GM19238 (cell line): ENCODE results near the gene SDK2.

Source experiments
- DNase-seq: peaks from one replicate; pipeline ENCODE4 v3.0.0; 2011; ENCODE audit warnings: low spot score; ENCODE audit not compliant: insufficient read length

The SDK2 gene

GRCh38 chr17:73396431-73397277 is 247.6 kb downstream of the SDK2 start:
- no peak for DNase-seq

GRCh38 chr17:73394512-73395450 is 249.5 kb downstream of the SDK2 start:
- no peak for DNase-seq

- no peak for DNase-seq
Observed at GRCh38 chr17:73393962-73394361, 250.3 kb downstream of the SDK2 start.

GRCh38 chr17:73393381-73393780 is 250.9 kb downstream of the SDK2 start:
- no peak for DNase-seq

DNA sequence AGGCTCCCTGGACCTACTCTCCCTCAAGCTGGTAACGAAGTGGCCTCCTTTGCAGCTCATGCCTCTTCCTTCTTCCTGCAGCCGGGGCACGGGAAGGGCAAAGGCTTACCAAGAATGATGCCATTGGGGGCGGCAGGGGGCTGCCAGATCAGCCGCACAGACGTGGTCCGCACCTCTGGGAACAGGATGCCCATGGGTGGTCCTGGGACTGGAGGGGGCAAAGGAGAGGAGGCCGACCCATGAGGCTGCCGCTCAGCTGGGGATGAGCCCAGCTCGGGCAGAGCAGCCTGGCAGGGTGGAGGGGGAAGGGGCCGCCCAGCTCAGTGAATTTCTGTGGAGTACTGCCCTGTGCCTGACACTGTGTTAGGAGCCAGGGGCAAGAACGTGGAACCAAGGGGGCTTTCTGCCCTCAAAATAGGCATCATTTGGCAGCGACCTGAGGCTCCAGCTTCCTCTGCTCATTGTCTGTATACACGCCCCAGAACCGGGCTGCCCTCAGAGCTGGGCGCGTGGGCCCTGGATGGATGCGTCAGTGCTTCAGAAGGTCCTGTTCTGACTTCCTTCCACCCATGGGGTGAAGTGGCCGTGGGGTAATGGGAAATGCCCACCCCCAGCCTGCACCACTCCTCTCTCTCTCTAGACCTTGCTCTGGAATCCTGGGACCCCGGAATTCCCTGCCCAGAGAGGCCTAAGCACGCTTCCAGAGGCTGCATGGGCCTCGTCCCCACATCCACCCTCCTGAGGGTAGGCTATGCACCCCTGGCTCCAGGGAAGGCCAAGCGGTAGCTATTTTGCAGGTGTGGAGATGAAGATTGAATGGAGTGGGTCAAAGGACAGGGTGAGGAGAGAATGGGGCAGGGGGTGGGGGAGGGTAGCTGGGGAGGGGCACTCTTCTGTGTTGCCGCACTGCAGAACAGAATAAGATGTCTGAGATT is 252.6 kb downstream of the SDK2 start:
- no peak for DNase-seq

- no peak for DNase-seq
Observed at GRCh38 chr17:73390851-73391250, 253.4 kb downstream of the SDK2 start.

DNA sequence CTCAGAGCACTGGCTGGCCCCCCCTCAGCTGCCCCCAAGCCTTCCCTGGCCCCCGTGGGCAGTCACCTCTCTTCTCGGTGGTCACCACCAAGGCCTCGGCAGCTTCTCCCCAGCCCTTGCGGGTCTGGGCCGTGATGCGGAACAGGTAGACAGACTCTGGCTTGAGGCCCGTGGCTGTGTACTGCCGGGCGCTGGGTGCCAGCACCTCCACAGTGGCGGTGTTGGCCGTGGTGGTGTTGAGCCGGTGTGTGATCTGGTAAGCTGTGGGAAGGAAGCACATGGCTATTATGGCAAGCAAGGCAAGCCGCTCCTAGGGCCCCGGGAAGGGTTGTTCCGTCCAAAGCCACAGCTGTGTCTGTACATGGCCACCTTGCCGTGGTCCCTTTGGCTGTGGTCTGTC is 254.0 kb downstream of the SDK2 start:
- no peak for DNase-seq

DNA sequence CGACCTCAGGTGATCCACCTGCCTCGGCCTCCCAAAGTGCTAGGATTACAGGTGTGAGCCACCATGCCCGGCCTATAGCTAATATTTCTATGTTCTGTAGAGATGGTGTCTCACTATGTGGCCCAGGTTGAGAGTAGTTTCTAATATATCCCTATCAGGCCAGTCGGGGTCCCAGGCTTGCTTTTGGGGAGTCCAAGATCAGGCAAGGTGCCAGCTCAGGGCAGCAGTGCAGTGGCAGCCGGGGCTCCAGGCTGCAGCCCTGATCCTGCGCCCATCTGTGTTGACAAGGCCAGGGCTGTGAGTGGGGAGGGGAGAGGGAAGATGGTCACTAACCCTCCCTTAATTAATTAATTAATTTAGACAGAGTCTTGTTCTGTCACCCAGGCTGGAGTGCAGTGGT is 254.8 kb downstream of the SDK2 start:
- DNase-seq, result no peak

DNA sequence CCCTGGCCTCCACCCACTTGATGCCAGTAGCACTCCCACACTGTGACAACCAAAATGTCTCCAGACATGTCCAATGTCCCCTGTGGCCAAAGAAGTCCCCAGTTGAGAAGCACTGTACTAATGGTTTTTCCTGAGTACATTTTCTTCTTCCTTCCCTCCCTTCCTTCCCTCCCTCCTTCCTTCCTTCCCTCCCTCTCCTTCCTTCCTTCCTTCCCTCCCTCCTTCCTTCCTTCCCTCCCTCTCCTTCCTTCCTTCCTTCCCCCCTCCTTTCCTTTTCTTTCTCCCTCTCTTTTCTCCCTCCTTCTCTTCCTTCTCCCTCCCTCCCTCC is 255.7 kb downstream of the SDK2 start:
- no peak for DNase-seq

- DNase-seq, result no peak
Observed at GRCh38 chr17:73387746-73388577, 256.3 kb downstream of the SDK2 start.

- no peak for DNase-seq
Observed at GRCh38 chr17:73386561-73386960, 257.7 kb downstream of the SDK2 start.

- no peak for DNase-seq
Observed at GRCh38 chr17:73384926-73385325, 259.3 kb downstream of the SDK2 start.

DNA sequence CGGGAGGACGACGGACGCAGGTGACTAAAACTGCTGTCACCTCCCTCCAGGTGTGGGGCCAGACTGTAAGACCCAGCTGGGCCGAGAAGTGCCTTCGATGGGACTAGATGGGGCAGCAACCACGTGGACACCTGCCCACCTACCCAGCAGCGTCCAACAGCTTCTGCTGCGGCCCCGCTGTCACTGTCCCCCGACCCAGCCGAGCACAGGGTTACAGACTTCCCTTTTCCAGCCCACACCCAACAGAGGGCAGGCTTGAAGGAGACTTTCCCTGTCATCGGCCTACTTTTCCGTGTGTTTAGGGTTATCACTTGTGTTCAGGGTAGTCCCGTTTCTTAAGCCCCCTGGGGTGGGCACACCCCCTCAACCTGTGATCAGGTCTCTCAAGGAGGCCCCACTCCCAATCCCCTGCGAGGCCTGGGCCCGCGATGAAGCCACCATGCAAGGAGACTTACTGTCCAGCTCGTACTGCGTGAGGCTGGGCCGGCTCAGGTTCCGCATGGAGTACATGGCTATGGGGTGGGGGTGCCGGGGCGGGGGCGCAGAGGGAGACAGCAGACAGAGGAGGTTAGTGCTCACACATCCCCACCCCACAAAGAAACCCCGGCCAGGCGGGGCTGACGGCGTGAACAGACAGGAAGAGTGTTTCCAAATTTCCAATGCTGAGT is 263.7 kb downstream of the SDK2 start:
- no peak for DNase-seq

DNA sequence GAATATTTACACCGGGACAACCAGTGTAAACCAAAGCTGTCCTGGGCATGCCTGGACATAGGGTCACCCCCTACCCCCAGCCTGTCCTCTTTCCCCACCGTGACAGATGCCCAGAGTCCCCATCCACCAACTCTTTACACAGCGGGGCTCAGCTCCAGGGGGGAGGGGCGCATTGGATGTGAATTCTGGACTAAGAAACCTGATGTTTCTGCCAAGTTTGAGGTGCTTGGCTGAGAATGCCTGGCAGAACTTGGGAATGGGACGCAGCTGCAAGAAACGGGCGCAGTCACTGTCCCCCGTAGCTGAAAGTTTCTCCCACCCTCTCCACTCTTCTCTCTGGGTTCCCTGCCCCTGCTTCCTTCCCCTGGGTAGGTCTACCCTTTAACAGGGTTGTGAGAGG is 264.4 kb downstream of the SDK2 start:
- DNase-seq, result no peak

DNA sequence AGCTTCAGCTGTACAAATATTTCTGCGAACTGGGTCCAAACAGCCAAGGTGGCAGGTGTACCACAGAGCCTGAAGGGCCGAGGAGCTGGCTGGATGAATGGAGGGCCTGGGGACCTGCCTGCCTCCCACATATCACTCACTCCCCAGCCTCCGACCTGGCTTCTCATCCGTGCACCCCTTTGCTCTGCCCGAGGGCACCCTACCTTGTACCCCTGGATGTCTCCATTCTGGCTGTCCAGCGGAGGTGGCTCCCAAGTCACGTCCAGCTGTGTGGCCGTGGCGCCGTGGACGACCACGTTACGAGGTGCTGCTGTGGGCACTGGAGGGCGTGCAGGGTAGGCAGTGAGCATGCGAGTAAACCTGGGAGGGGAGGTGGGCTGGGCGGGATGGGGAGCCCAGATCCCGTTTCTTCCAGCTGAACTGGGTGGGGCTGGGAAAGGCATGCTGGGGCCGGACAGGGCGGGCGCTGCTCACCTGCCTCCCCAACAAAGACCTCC is 265.2 kb downstream of the SDK2 start:
- no peak for DNase-seq

DNA sequence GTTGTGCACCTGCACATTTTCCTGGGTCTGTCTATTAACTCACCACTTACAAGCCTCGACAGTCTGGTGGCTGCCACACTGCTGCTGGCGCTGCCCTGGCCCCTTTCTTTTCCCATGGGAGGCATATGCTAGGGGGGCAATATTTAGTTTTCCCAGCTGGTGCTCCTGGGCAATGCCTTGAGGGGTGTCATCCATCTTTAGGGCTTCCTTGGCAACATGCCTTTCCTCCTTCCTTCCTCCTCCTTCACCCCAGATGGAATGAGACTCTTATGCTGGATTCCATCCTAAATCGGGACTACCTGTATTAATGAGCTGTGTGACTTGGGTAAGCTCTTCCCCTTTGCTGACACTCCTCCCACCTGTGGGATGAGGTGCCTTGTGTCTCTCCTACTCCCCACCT is 267.6 kb downstream of the SDK2 start:
- DNase-seq, result no peak

DNA sequence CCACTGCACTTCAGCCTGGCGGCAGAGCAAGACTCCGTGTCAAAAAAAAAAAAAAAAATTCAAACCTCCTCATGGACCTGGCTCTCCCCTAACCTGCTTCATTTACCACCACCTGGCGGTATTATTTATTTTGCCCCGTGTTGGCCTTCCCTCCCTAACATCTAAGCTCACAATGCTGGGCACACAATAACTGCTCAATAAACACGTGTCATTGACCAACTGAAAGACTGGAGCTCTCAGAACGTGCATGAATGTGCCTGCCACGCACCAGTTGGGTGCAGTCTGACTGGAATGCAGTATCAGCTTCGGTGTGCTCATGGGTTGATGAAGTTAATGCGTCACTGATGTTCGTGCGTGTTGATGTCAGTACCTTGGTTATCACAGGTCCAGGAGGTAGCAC is 268.1 kb downstream of the SDK2 start:
- no peak for DNase-seq

- DNase-seq, result no peak
Observed at GRCh38 chr17:73371836-73372235, 272.4 kb downstream of the SDK2 start.

DNA sequence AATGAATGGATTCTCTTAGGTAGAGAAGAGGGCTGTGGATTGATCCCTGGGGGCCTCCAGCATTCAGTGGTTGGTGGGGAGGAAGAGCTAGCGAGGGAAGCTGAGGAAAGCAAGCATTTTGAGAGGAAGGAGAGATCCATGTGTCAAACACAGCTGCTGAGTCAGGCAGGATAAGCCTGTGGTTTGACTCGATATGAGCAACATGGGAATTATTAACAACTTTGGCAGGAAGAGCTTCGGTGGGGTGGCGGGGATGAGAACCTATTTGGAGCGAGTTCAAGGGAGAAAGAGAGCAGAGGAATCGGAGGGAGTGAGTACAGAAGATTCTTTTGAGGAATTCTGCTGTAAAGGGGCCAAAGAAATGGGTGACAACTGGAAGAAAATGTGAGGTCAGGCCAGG is 273.0 kb downstream of the SDK2 start:
- DNase-seq, result no peak
